ENCODE data around the gene CD209.

CD209 gene

GRCh38 chr19:7733376-7733775 is 14.0 kb downstream of the CD209 start:
- H3K9ac ChIP-seq (ENCODE audit: low read length in 5 of 5), result no peak overlapping the region
- peaks cover 26 to 36% (median 28%) of the 10 kb centered on the region in 5 donors for H3K27me3 ChIP-seq (ENCODE audit: control insufficient read depth in 5 of 5, insufficient read depth in 4 of 5, low read length in 5 of 5)
- no peaks in the 10 kb centered on the region for H3K9me3 ChIP-seq (ENCODE audit: control insufficient read depth in 5 of 5, low read length in 5 of 5)
- no peak overlapping the region for H3K27ac ChIP-seq (ENCODE audit: low read depth, low read length)
- no peaks in the 10 kb centered on the region for H3K36me3 ChIP-seq (ENCODE audit: control insufficient read depth in 5 of 5, insufficient read depth in 5 of 5, low read length in 5 of 5)
- H3K4me3 ChIP-seq (ENCODE audit: low read depth in 1 of 5, low read length in 5 of 5), result no peak overlapping the region
- peaks cover 0 to 27% (median 6%) of the 10 kb centered on the region in 5 donors for H3K4me1 ChIP-seq (ENCODE audit: control insufficient read depth in 5 of 5, insufficient read depth in 5 of 5, low read length in 5 of 5)

GRCh38 chr19:7732045-7732444 is 15.3 kb downstream of the CD209 start, which contains the start of gene CLEC4G:
CLEC4G (minus strand) TSS chr19:7732110; CDS start chr19:7732102, 8 bp downstream.
- peaks cover 0 to 27% (median 6%) of the 10 kb centered on the region in 5 donors for H3K4me1 ChIP-seq (ENCODE audit: control insufficient read depth in 5 of 5, insufficient read depth in 5 of 5, low read length in 5 of 5)
- no peaks in the 10 kb centered on the region for H3K9me3 ChIP-seq (ENCODE audit: control insufficient read depth in 5 of 5, low read length in 5 of 5)
- no peak within 1 kb of the TSS for H3K9ac ChIP-seq (ENCODE audit: low read length in 5 of 5)
- H3K27me3 ChIP-seq (ENCODE audit: control insufficient read depth in 5 of 5, insufficient read depth in 4 of 5, low read length in 5 of 5), result peaks cover 26 to 36% (median 29%) of the 10 kb centered on the region in 5 donors
- H3K36me3 ChIP-seq (ENCODE audit: control insufficient read depth in 5 of 5, insufficient read depth in 5 of 5, low read length in 5 of 5), result no peaks in the 10 kb centered on the region
- H3K27ac ChIP-seq (ENCODE audit: low read depth, low read length), result no peak within 1 kb of the TSS
- H3K4me3 ChIP-seq (ENCODE audit: low read depth in 1 of 5, low read length in 5 of 5), result no peak within 1 kb of the TSS

GRCh38 chr19:7731615-7732014 is 15.7 kb downstream of the CD209 start:
- Histone ChIP-seq H3K36me3 (ENCODE audit: control insufficient read depth in 5 of 5, insufficient read depth in 5 of 5, low read length in 5 of 5) (no peaks in the 10 kb centered on the region), H3K9ac (ENCODE audit: low read length in 5 of 5) (no peak overlapping the region), H3K9me3 (ENCODE audit: control insufficient read depth in 5 of 5, low read length in 5 of 5) (no peaks in the 10 kb centered on the region), H3K4me3 (ENCODE audit: low read depth in 1 of 5, low read length in 5 of 5) (no peak overlapping the region), H3K27ac (ENCODE audit: low read depth, low read length) (no peak overlapping the region), H3K27me3 (ENCODE audit: control insufficient read depth in 5 of 5, insufficient read depth in 4 of 5, low read length in 5 of 5) (peaks cover 26 to 36% (median 29%) of the 10 kb centered on the region in 5 donors), H3K4me1 (ENCODE audit: control insufficient read depth in 5 of 5, insufficient read depth in 5 of 5, low read length in 5 of 5) (peaks cover 0 to 27% (median 6%) of the 10 kb centered on the region in 5 donors)

- Histone ChIP-seq H3K4me1 (ENCODE audit: control insufficient read depth in 5 of 5, insufficient read depth in 5 of 5, low read length in 5 of 5) (peaks cover 0 to 27% (median 6%) of the 10 kb centered on the region in 5 donors), H3K36me3 (ENCODE audit: control insufficient read depth in 5 of 5, insufficient read depth in 5 of 5, low read length in 5 of 5) (no peaks in the 10 kb centered on the region), H3K4me3 (ENCODE audit: low read depth in 1 of 5, low read length in 5 of 5) (no peak overlapping the region), H3K27me3 (ENCODE audit: control insufficient read depth in 5 of 5, insufficient read depth in 4 of 5, low read length in 5 of 5) (peaks cover 26 to 36% (median 29%) of the 10 kb centered on the region in 5 donors), H3K27ac (ENCODE audit: low read depth, low read length) (no peak overlapping the region), H3K9me3 (ENCODE audit: control insufficient read depth in 5 of 5, low read length in 5 of 5) (no peaks in the 10 kb centered on the region), H3K9ac (ENCODE audit: low read length in 5 of 5) (no peak overlapping the region)
Observed at GRCh38 chr19:7731218-7731595, 16.1 kb downstream of the CD209 start.

GRCh38 chr19:7730286-7731217 is 16.8 kb downstream of the CD209 start:
- Histone ChIP-seq H3K9me3 (ENCODE audit: control insufficient read depth in 5 of 5, low read length in 5 of 5) (no peaks in the 10 kb centered on the region), H3K36me3 (ENCODE audit: control insufficient read depth in 5 of 5, insufficient read depth in 5 of 5, low read length in 5 of 5) (no peaks in the 10 kb centered on the region), H3K27me3 (ENCODE audit: control insufficient read depth in 5 of 5, insufficient read depth in 4 of 5, low read length in 5 of 5) (peaks cover 26 to 36% (median 29%) of the 10 kb centered on the region in 5 donors), H3K27ac (ENCODE audit: low read depth, low read length) (no peak overlapping the region), H3K4me1 (ENCODE audit: control insufficient read depth in 5 of 5, insufficient read depth in 5 of 5, low read length in 5 of 5) (peaks cover 0 to 27% (median 6%) of the 10 kb centered on the region in 5 donors), H3K4me3 (ENCODE audit: low read depth in 1 of 5, low read length in 5 of 5) (peak overlapping the region in 2 of 5 donors; percentile 7 to 44), H3K9ac (ENCODE audit: low read length in 5 of 5) (no peak overlapping the region)

- Histone ChIP-seq H3K9ac (ENCODE audit: low read length in 5 of 5) (no peak overlapping the region), H3K27me3 (ENCODE audit: control insufficient read depth in 5 of 5, insufficient read depth in 4 of 5, low read length in 5 of 5) (peaks cover 26 to 36% (median 29%) of the 10 kb centered on the region in 5 donors)
Observed at GRCh38 chr19:7729831-7730285, 17.5 kb downstream of the CD209 start.

GRCh38 chr19:7729211-7729610 is 18.1 kb downstream of the CD209 start:
- H3K27me3 ChIP-seq (ENCODE audit: control insufficient read depth in 5 of 5, insufficient read depth in 4 of 5, low read length in 5 of 5), result peaks cover 26 to 38% (median 31%) of the 10 kb centered on the region in 5 donors
- H3K4me1 ChIP-seq (ENCODE audit: control insufficient read depth in 5 of 5, insufficient read depth in 5 of 5, low read length in 5 of 5), result peaks cover 0 to 20% (median 6%) of the 10 kb centered on the region in 5 donors
- no peak overlapping the region for H3K9ac ChIP-seq (ENCODE audit: low read length in 5 of 5)
- H3K36me3 ChIP-seq (ENCODE audit: control insufficient read depth in 5 of 5, insufficient read depth in 5 of 5, low read length in 5 of 5), result no peaks in the 10 kb centered on the region
- no peak overlapping the region for H3K27ac ChIP-seq (ENCODE audit: low read depth, low read length)
- no peak overlapping the region for H3K4me3 ChIP-seq (ENCODE audit: low read depth in 1 of 5, low read length in 5 of 5)
- no peaks in the 10 kb centered on the region for H3K9me3 ChIP-seq (ENCODE audit: control insufficient read depth in 5 of 5, low read length in 5 of 5)

More at GRCh38 chr19:7729831-7730285, 17.5 kb downstream of the CD209 start:
- Histone ChIP-seq H3K4me1 (ENCODE audit: control insufficient read depth in 5 of 5, insufficient read depth in 5 of 5, low read length in 5 of 5) (peaks cover 0 to 25% (median 6%) of the 10 kb centered on the region in 5 donors), H3K4me3 (ENCODE audit: low read depth in 1 of 5, low read length in 5 of 5) (peak overlapping the region in 2 of 5 donors; percentile 7 to 44), H3K36me3 (ENCODE audit: control insufficient read depth in 5 of 5, insufficient read depth in 5 of 5, low read length in 5 of 5) (no peaks in the 10 kb centered on the region), H3K27ac (ENCODE audit: low read depth, low read length) (no peak overlapping the region), H3K9me3 (ENCODE audit: control insufficient read depth in 5 of 5, low read length in 5 of 5) (no peaks in the 10 kb centered on the region)

- H3K9me3 ChIP-seq (ENCODE audit: control insufficient read depth in 5 of 5, low read length in 5 of 5), result no peaks in the 10 kb centered on the region
- H3K4me1 ChIP-seq (ENCODE audit: control insufficient read depth in 5 of 5, insufficient read depth in 5 of 5, low read length in 5 of 5), result peaks cover 0 to 12% (median 6%) of the 10 kb centered on the region in 5 donors
- H3K27me3 ChIP-seq (ENCODE audit: control insufficient read depth in 5 of 5, insufficient read depth in 4 of 5, low read length in 5 of 5), result peaks cover 17 to 31% (median 25%) of the 10 kb centered on the region in 5 donors
- H3K4me3 ChIP-seq (ENCODE audit: low read depth in 1 of 5, low read length in 5 of 5), result no peak overlapping the region
- no peaks in the 10 kb centered on the region for H3K36me3 ChIP-seq (ENCODE audit: control insufficient read depth in 5 of 5, insufficient read depth in 5 of 5, low read length in 5 of 5)
- H3K9ac ChIP-seq (ENCODE audit: low read length in 5 of 5), result no peak overlapping the region
- H3K27ac ChIP-seq (ENCODE audit: low read depth, low read length), result no peak overlapping the region
Observed at GRCh38 chr19:7725791-7726190, 21.5 kb downstream of the CD209 start.

GRCh38 chr19:7722231-7722651 is 25.1 kb downstream of the CD209 start:
- Histone ChIP-seq H3K9ac (ENCODE audit: low read length in 5 of 5) (no peak overlapping the region), H3K27ac (ENCODE audit: low read depth, low read length) (no peak overlapping the region), H3K27me3 (ENCODE audit: control insufficient read depth in 5 of 5, insufficient read depth in 4 of 5, low read length in 5 of 5) (peaks cover 0 to 15% (median 5%) of the 10 kb centered on the region in 5 donors), H3K4me1 (ENCODE audit: control insufficient read depth in 5 of 5, insufficient read depth in 5 of 5, low read length in 5 of 5) (peaks cover 0 to 8% (median 0%) of the 10 kb centered on the region in 5 donors), H3K4me3 (ENCODE audit: low read depth in 1 of 5, low read length in 5 of 5) (no peak overlapping the region), H3K36me3 (ENCODE audit: control insufficient read depth in 5 of 5, insufficient read depth in 5 of 5, low read length in 5 of 5) (no peaks in the 10 kb centered on the region), H3K9me3 (ENCODE audit: control insufficient read depth in 5 of 5, low read length in 5 of 5) (peaks cover 0 to 4% (median 0%) of the 10 kb centered on the region in 5 donors)

GRCh38 chr19:7720351-7720750 is 27.0 kb downstream of the CD209 start:
- no peak overlapping the region for H3K27ac ChIP-seq (ENCODE audit: low read depth, low read length)
- no peak overlapping the region for H3K4me3 ChIP-seq (ENCODE audit: low read depth in 1 of 5, low read length in 5 of 5)
- no peak overlapping the region for H3K9ac ChIP-seq (ENCODE audit: low read length in 5 of 5)
- H3K4me1 ChIP-seq (ENCODE audit: control insufficient read depth in 5 of 5, insufficient read depth in 5 of 5, low read length in 5 of 5), result peaks cover 0 to 8% (median 0%) of the 10 kb centered on the region in 5 donors
- H3K9me3 ChIP-seq (ENCODE audit: control insufficient read depth in 5 of 5, low read length in 5 of 5), result peaks cover 2 to 11% (median 6%) of the 10 kb centered on the region in 5 donors
- H3K27me3 ChIP-seq (ENCODE audit: control insufficient read depth in 5 of 5, insufficient read depth in 4 of 5, low read length in 5 of 5), result peaks cover 0 to 15% (median 5%) of the 10 kb centered on the region in 5 donors
- no peaks in the 10 kb centered on the region for H3K36me3 ChIP-seq (ENCODE audit: control insufficient read depth in 5 of 5, insufficient read depth in 5 of 5, low read length in 5 of 5)

All from subcutaneous abdominal adipose tissue (tissue), 5 donors.